Peyer's patch (tissue), 4 donors: ENCODE results near the gene POMP.

Experiments
- CTCF ChIP-seq, 6 experiments: fragments of 450-650 bp in 4 of 6; fragments of 200-600 bp in 2 of 6; sonication (generic) in 1 of 6; IDR thresholded peaks; one replicate each; pipeline ENCODE4 v1.5.1; 2017 to 2019; ENCODE audit warnings: antibody characterized with exemption in 6 of 6, mild to moderate bottlenecking in 3 of 6, moderate library complexity in 1 of 6
- POLR2A ChIP-seq, 2 donors: fragments of 450-650 bp; IDR thresholded peaks; one replicate each; pipeline ENCODE4 v1.5.1; 2017; ENCODE audit warnings: antibody characterized with exemption in 2 of 2, mild to moderate bottlenecking in 2 of 2, moderate library complexity in 2 of 2

- TF ChIP-seq CTCF (IDR thresholded peaks at IDR 0.05) = no peak
- no peak for TF ChIP-seq POLR2A (IDR thresholded peaks at IDR 0.05)
Observed at GRCh38 chr13:28685114-28685513, 26.2 kb downstream of the POMP start.
